CD4-positive, alpha-beta T cell treated with Interleukin-15 for 4 hours (primary cell): Measurements from ENCODE around the gene PRKCE.

ENCODE experiments used
- DNase-seq: peaks from one replicate; pipeline ENCODE4 v3.0.0-alpha.2; 2020; ENCODE audit warnings: low spot score

PRKCE gene

DNA sequence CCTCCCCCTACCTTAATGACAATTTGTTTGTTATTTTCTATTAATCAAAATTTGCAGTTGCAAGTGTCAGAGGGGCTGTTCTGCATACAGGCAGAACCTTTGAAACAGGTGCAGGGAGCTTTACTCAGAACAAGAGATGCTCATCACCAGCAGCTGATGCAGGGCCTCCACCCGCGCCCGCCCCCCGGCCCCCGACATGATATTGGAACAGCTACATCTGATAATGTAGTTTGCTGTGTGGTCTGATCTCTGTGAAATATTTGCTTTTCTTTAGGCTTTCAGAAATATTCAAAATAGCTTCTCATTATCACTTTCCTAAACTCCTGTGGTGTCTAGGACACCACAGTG is 130.0 kb downstream of the PRKCE start:
- DNase-seq = no peak

DNA sequence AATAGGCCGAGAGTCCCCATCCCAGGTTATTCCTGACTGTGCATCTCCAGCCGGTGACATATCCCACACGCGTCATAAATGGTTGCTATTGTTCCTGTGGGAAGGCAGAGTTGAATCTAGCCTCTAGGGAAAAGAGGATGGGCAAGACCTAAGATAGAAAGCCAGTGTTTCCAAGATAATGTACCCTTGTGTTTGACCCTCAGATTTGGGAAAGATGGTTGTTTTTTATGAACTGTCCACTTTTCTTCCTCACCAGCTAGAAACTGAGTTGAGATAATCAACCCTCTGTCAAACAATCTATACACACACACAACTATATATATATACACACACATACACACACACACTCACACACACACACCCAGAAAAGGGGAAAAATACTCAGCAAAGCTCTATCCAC is 131.0 kb downstream of the PRKCE start:
- no peak for DNase-seq

DNA sequence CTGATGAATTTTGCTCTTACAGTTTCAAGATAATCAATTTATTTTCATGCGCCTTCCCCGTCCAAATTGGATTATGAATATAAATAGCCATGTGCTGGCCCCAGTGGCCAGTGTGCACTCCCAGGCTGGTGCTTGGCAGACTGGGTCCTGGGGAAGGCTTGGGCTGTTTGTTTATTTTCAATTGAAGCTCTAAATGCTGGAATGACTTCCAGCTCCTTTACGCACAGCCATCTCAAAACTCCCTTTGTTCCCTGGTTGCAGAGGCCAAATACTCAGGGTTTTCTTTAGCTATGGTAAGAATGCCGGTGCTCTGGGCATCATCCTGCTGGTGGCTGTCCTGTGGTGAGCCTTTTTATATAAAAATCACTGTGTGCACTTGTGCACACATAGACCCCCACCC is 131.5 kb downstream of the PRKCE start:
- no peak for DNase-seq

DNA sequence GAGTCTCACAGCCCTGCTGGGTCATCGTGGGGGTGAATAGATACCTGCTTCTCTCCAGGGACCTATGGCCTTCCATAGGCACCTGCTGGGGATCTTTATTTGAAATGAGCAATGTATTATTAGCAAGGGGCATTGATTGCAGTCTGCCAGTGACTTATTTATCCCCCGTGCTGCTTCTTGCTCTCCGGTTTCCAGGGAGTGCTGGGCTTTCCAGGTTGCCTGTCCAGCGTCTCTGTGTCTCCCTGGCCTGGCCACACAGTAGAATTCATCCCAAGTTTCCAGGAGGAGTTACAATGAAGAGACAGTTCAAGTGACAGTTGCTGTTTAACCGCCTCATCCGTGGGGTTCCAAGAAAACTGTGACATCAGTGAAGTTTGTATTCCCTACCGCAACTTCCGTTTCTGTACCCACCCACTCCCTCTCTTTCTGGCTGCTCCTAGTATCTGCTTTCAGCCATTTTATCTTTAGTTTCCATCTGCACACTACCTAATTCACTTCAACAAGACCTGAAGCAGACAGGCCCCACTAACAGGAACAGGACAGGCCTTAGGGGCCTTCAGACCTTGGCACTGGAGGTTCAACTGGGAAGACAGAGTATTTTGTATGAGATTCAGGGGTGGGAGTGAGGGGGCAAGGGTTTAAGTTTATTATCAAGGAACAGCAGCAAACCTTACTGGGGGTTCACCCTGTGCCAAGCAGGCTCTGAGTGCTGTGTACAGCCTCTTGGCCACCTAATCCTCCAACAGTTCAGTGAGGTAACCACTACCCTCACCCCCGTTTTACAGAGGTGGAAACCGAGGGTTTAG is 134.8 kb downstream of the PRKCE start:
- no peak for DNase-seq

DNA sequence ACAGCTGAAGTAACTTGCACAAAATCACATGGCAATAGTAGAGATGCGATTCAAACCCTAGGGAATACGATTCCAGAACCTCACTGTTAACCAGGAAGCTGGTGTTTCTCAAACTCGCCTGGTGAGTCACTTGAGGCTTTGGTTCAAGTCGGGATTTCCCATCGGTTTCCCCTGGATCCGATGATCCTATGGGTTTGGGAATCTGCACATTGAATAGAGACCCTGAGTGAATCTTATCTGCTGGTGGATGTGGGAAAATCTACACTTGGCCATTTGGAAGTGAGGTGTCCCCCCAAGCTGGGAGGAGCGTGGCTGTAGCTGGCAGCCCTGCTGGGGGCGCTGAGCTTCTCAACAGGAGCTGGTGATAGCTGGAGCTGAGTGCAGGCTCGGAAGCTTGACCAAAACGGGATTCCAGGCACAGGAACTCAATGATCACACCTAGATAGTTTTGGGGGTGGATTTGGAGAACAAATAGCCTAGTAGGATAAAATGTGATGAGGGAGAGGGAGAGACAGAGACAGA is 135.4 kb downstream of the PRKCE start:
- no peak for DNase-seq

DNA sequence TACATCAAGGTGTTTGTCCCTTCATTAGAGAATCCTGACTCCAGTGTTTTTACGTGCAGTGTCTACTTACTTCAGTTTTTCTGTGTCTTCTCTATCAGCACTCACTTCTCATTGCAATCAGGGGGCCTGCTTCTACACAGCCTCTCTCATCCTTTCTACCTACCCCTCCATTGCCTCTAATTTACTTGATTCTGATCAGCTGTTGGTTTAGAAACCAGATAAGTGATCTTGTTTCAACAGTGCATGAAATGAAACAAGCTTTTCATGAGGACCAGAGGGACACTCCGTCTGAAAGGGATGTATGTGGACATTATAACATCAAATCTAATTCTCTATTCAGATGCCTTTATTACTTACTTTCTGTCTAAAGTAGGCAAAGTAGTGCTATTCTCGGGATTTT is 136.9 kb downstream of the PRKCE start:
- DNase-seq = no peak

DNA sequence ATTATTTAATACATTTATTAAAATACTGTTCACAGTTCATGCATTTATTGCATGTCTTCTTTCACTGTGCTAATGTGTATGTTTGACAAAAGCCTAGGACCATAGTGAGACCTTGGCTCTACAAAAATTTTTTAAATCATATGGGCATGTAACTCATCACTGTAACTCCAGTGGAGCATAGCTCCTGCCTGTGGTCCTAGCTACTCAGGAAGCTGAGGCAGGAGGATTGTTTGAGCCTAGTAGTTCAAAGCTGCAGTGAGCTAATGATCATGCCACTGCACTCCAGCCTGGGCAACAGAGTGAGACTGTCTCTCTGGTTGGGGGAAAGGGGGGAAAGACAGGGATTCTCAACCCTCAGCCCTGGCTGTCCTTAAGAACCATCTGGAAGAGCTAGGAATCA is 137.8 kb downstream of the PRKCE start:
- DNase-seq = no peak

DNA sequence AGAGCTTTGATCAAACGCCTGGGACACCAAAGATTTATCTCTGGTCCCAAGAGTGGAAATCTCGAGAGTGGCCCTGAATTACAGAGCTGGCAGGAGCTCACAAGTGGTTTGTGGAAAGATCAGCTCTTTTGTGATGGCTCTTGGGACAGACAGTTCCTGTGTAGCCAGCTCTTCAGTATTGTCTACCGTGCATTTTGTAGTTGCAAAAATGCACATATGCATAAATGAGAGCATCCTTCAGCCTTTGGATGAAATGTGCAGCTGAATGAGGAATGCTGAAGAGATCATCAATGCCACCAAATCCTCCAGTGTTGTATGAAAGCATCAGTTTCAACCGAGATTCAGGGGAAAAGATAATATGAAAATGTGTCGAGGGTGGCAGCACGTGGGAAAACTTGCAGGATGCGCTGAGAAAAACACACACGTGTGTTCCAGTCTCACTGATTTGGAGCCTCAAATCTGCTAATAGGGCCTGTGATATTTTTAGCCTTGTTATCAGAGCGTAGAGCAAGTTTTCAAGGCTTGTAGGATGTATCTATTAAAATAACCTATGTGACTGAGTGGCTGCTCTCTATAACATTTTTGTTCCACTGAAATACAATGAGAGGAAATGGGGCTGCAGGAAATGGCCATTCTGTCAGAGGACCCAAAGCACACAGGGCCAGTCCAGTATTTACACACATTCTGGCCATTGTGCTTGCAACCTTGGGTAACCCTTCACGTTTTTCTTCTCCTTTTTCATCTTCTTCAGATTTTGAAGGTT is 138.7 kb downstream of the PRKCE start:
- DNase-seq = no peak

DNA sequence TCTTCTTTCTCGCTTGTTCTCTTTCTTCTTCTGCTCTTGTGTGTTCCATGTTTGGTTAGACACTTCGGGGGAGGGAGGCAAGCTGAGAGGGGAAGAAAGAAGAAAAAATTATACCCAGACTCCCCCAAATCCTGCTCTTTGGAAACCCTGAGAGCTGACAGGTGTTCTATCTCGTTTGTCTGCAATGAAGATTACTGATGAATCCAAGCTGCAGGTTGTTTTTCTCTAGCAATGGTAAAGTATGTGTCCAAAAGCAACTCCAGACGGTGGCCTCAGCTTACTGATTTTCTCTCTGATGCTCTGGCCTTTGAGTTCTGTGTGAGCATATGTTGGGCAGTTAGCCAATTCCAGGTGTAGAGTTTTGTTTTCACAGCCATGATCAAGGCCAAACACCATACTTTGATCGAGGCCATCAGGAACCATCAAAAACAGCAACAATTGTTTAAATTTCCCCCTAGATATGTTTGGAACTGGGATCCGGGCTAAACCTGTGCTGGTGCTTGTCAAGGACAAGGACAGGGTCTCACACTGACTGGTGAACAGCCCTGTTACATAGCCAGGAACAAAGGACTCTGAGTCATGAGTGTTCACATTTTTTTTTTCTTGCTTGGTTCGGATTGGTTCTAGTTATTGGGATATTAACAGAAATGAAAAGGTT is 142.0 kb downstream of the PRKCE start:
- no peak for DNase-seq

DNA sequence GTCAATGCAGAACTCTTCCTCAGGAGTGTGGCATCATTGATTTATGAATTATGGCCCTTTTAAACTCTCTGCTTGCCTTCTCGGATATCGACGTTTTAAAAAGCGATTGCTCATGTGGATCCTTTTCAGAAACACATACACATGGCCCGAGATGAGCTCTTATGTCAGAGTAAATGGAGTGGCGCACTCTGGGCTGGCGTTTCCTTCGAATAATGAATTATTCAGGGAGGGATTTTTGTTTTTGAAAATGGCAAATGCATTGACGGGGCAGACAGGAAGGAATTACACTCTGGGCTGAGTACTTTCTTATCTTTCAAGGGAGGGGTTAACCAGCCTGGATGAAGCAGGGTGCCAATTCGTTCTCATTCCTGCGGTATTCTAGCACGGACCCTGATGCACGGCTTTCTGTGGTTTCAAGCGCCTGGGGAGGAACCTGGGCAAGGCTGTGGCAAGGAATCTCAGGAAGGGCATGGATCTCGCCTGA is 142.7 kb downstream of the PRKCE start:
- DNase-seq = no peak

DNA sequence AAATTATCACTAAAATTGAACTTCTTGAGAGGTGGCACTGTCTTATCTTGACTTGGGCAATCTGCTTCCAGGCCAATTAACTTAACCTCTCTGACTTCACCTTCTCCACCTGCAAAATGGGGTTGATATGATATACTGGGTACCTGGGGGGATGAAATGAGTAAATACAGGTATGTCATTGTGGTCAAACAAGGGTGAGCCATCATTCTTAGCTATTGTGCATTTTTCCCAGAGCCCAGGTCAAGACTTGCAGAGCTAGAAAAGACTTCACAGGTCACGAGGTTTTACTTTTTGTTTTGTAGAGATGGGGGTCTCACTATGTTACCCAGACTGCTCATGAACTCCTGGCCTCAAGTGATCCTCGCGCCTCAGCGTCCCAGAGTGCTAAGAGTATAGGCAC is 145.0 kb downstream of the PRKCE start:
- DNase-seq = no peak

DNA sequence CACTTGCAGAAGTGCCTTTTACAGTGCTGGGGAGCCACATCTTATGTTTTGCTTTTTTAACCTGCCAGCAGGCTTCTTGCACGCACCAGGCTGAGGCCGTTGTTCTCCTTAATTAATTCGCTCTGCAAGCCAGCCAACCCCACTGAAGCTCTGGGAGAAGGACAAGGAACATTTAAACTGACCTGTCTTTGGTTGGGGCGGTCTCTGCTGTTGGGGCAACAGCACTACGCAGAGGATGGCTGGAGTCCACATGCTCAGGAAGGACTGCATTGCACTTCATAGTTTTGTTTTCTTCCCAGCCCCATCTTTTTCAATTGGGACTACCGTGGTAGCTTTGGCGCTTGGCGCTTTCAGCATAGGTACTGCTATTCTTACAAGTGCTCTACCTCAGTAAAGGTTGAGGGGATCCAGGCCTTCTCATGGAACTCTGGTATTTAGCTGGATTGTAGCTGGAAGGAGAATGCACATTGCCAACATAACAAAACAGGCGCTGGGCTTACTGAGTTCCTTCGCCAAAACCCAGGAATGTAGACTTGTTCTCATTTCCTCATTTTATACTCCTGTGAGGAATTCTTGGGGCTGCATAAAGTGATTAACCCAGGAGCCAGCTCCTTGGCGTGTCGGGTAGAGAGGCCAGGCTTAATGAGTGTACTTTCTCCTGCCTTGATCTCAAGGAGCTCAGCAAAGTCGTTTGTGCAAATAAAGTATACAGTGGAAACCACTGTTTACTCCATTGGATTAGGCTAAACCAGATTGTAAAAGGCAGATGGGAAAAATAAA is 146.2 kb downstream of the PRKCE start:
- no peak for DNase-seq

DNA sequence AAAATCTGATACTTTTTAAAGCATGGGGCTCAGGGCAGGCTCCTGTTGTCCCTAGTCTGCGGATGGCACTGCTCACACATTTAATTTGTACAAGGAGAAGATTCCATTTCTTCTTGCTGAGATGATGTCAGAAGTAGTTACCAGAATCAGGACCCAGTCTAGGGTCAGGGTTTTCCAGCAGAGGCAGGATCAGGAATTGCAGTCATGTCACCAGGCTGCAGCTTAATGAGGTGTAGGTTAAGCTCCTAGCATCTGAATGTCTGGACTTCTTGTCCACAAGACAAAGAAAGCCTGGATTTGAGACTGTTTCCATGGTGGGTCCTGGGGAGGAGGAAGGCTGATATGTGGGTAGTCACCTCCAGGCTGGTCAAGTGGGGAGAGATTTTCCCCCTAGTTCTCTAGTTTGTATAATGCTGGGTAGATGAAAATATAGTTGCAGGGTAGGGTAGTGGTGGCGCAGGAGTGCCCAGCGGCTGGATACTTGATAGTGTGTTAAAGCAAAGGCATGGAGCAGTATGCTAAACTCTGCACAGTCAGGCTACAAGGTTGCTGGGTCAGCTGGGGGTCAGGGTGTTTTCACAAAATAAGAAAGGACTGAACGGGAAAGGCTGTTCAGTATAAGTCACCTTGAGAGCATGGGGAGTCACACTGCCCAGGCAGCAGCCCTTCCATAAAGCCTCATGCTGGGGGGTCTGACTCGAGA is 148.4 kb downstream of the PRKCE start:
- no peak for DNase-seq

DNA sequence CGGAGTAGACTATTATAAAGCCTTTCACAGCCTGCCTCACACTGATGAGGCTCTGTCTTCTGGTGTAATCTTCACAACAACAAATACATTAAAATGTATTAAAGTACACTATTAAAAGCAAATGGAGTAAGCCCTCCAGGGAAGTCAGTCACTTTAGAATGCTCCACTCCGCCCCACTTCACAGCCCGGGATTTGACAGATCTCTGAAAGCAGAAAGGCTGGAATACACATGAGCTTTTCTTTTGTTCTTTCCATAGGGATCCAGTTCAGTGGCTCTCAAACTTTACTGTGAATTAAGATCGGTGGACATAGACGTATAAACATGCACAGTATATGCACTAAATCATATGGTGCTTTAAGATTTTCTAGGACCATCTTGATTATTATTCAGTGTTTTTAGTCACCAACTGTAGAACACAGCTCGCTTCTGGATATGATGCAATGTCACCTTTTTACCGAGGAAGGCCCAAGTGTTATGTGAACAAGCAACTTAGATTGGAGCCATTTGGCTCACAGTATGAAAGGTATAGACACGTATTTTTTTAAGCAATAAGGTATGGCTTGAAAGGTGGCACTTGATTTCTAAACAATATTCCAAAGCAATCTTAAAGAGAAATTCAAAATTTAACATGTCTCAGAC is 151.1 kb downstream of the PRKCE start:
- DNase-seq = no peak

DNA sequence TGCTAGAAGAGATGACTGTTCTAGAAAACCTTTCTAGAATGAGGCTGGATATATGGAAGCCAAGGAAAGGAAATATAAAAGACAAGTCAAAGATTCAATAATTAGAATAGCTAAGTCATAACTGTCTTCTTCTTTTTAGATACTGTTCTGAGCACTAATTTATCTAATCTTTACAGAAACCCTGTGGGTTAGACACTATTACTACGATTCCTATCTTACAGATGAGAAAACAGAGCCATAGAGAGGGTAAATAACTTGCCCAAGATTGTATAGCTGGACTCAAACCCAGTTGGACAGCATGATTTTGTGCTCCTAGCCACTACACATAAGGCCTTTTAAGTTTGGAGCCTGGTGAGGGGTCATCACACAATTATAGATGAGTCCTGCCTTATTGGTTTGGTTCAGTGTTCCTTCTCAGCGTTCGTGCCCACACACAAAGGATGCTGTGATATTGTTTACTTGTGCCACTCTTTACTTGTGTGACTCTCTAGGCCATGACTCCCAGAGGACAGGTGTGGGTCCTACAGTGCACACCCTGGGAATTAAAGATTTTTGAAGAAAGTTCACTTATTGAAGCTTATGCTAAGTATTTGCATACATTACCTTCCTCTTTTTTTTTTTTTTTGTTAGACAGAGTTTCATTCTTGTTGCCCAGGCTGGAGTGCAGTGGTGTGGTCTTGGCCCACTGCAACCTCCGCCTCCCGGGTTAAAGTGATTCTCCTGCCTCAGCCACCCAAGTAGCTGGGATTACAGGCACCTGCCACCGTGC is 153.7 kb downstream of the PRKCE start:
- no peak for DNase-seq

DNA sequence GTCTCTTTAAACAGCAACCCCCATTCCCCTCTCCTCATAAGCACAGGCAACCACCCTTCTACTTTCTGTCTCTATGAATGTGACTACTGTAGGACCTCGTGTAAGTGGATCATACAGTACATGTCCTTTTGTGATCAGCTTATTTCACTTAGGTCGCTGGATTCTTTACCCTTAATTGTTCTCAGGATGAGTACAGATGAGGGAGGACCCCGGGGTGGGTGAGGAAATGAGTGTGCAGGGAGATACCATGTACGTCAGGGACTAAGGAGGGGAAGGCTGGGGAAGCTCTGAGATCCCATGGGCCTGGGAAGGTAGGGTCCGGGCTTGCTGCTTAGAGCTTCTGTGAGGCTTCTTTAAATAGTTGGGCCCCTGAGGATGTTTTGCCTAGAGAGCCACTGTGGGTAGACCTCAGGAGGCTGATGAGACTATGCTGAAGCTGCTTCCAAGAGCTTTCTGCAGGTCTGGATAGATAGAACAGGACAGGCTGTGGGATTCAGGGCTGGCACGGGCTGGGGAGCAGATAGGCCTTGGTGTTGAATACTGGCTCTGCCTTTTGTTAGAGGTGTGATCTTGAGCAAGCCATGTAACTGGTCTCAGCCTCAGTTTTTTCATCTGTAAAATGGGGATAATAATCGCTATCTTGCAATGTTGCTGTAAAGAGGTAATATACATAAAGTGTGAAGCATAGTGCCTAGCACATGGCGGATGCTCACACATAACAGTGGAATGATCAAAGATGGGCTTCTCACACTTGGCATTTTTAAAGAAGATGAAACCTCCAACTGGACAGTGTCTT is 155.3 kb downstream of the PRKCE start:
- no peak for DNase-seq

DNA sequence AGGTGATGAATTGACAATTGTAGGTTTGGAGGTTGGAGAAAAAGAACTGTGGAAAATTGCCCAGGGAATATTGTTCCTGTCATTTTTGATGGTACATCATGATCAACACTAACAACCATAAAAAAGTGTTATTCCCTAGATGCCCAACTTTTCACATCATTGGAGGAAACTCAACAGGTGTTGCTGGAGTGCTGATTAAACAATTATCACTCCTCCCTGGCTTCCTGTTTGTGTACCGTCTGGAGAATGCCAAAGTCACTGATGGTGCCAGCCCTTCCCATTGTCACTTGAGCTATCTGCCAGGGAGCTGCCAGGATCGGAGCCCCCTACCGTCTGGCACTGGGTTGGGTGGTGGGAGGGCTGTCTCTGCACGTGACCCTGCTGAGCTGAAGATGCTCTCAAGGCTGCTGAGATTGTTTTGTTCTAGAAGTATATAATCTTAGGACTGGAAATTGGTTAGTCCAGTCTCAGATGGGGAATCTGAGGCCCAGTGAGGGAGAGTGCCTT is 156.9 kb downstream of the PRKCE start:
- DNase-seq = no peak

DNA sequence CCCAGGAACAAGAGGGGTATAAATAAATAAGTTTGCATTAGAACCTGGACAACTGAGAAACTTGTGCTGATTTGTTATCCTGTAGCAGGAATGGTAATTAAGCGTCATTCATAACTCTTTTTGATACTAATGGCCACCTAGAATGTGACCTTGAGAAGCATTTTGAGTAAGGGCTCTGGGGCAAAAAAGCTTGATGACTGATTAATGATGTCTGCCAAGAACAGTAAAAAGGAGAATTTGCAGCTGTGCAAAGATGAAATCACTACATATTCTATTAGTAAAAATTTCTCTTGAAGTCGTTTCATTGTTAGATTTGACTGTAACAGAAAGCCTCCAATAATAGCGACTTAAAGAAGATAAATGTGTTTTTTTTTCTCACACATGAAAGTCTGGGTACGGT is 157.7 kb downstream of the PRKCE start:
- DNase-seq = no peak

DNA sequence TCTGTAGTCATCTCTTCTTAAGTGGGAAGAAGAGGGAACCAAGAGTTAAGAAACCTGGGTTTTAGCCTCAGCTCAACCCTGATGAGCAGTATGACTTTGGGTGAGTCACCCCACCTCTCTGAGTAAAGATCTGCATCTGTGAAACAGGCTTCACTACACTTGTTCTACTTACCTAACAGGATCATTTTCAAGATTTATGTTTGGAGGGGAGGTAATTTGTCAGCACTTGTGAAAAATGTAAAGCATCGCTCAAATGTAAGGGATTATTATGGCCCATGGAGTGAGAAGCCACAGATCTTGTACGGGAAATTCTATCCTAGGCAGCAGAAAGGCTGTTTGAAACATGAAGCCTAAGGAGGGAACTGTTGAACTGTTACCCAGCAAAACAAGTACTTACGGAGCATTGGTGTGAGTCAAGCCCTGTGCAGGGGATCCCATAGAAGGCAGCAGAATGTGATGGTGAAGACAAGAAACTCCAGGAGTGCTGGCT is 160.6 kb downstream of the PRKCE start:
- no peak for DNase-seq
